GM21447 (cell line): ENCODE data around the gene HTR4.

ENCODE experiments used
- ATAC-seq: cut with Tn5 transposase; IDR thresholded peaks from one replicate; pipeline ENCODE4 v1.9.1; 2021; ENCODE audit not compliant: unreplicated experiment

HTR4 gene

GRCh38 chr5:148445578-148445977 lies 208.7 kb downstream of the HTR4 start:
- no peak for ATAC-seq

DNA sequence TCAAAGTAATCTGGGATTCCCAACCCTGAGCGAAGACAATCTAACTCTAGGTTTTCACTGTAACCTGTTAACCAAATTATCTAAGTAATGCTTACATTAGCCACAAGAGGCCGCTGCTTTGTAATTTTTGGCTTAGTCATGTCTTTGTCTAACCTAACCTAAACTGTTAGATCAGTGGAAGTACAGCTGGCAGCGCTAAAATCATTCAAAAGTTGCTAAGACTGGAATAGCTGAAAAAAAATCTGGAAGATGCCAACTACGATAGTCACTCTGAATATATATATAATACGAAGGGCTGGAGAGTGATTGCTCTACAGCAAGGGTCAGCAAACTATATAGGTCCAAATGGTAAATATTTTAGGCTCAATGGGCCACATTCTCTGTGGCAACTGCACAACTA lies 210.3 kb downstream of the HTR4 start:
- ATAC-seq, result peak; percentile 90

DNA sequence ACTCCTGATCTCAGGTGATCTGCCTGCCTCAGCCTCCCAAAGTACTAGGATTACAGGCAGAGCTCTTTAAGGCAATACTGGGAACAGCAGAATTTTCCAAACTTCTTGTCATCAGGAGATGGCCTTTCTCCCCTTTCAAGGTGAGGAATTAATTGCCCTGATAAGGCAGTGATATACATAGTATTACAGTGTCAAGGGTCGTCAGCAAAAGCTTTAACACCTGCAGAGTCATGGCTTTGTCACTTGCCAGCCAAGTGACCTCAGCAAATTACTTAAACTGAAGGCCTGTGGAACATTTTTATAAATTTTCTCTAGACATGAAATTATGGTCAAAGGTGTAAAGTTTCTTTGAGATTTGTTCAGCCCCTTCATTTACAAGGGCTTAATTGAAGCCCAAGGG lies 211.1 kb downstream of the HTR4 start:
- no peak for ATAC-seq

- no peak for ATAC-seq
Measured at GRCh38 chr5:148438933-148439332, 215.4 kb downstream of the HTR4 start.

DNA sequence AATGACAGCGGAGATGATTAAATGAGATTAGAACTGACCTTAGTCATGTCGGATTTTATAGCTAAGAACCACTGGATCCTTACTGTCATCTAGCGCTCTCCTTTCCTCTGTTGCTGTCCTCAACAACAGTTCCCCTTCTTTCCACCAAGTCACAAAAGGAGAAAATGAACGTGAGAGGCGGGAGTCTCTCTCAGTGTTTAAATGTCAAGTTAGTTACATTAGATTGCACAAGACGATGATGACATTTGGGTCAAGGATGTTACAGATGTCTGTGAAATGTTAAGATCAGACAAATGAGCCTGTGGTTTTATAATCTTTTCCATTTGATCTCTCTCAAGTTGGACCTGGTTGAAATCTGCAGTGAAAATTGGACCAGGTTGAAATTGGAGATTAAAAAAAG lies 217.1 kb downstream of the HTR4 start:
- no peak for ATAC-seq

DNA sequence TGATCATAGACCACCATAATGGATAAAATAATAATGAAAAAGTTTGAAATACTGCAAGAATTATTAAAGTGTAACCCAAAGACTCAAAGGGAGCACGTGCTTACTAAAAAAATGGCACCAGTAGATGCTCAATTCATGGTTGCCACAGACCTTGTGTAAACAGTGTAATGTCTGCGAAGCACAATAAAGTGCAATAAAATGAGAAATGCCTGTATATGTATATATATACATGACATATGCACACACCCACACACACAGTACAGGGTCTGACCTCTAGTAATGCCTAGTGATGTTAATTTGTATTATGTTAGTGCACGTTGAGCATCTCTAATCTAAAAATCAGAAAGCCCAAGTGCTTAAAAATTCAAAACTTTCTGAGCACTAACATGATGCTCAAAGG lies 218.3 kb downstream of the HTR4 start:
- ATAC-seq, result no peak

DNA sequence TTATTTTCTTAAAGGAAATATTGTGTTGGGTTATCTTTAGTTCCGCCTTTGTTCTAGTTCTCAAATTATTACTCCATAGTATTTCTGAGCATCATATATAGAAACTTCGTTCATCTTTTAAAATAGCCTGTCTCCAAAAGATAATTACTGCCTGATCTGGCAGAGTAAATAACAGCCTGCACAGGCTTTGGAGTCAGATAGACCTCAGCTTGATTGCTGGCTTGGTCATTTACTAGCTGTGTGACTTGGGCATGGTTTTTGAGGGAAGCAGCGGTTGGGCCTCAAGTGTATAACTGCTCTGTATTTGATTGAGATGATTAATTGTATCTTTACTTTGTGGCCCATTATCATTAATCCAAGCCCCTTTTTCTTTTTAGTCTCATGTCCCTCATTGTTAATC lies 220.5 kb downstream of the HTR4 start:
- ATAC-seq, result no peak
